RWPE2 (cell line): ENCODE data around the gene CRADD.

ENCODE experiments used
- ATAC-seq: fragments of 200-7000 bp; cut with Tn5 transposase; 3 replicates; pipeline ENCODE4 v1.9.1; 2021; ENCODE audit warnings: low read depth
- DNase-seq: peaks from one replicate; pipeline ENCODE4 v3.0.0-alpha.2; 2020; ENCODE audit warnings: low spot score
- H3K27ac ChIP-seq: fragments of 450-650 bp; 2 replicates; pipeline ENCODE4 v1.5.1; 2017; ENCODE audit warnings: mild to moderate bottlenecking; ENCODE audit not compliant: poor library complexity, severe bottlenecking
- H3K27me3 ChIP-seq: fragments of 250-450 bp; sonication (Bioruptor Pico); 2 replicates; pipeline ENCODE4 v1.5.1; 2021; ENCODE audit warnings: mild to moderate bottlenecking, moderate library complexity; ENCODE audit not compliant: insufficient read depth, poor library complexity, severe bottlenecking
- H3K36me3 ChIP-seq: fragments of 250-450 bp; sonication (Bioruptor Pico); 2 replicates; pipeline ENCODE4 v1.5.1; 2020; ENCODE audit warnings: low read depth, mild to moderate bottlenecking, moderate library complexity
- H3K4me1 ChIP-seq: fragments of 250-450 bp; sonication (Bioruptor Pico); 2 replicates; pipeline ENCODE4 v1.5.1; 2021; ENCODE audit warnings: mild to moderate bottlenecking, moderate library complexity; ENCODE audit not compliant: insufficient read depth, poor library complexity, severe bottlenecking
- H3K4me3 ChIP-seq: fragments of 250-450 bp; sonication (Bioruptor Pico); 2 replicates; pipeline ENCODE4 v1.5.1; 2021; ENCODE audit warnings: mild to moderate bottlenecking, moderate library complexity; ENCODE audit not compliant: severe bottlenecking
- H3K9me3 ChIP-seq: fragments of 250-450 bp; sonication (Bioruptor Pico); 2 replicates; pipeline ENCODE4 v1.5.1; 2021; ENCODE audit warnings: mild to moderate bottlenecking, moderate library complexity; ENCODE audit not compliant: severe bottlenecking
- TF ChIP-seq, protein P1 (sequence below): fragments of 450-650 bp; IDR thresholded peaks from one replicate; pipeline ENCODE4 v1.5.1; 2017; ENCODE audit warnings: mild to moderate bottlenecking, moderate library complexity; ENCODE audit not compliant: poor library complexity, severe bottlenecking

The CRADD gene

GRCh38 chr12:93663006-93663728 is 14.0 kb upstream of the CRADD start:
- no peak for DNase-seq
- H3K27me3 ChIP-seq = no peaks in the 10 kb centered on the region
- H3K36me3 ChIP-seq = no peaks in the 10 kb centered on the region
- TF ChIP-seq, protein P1, sequence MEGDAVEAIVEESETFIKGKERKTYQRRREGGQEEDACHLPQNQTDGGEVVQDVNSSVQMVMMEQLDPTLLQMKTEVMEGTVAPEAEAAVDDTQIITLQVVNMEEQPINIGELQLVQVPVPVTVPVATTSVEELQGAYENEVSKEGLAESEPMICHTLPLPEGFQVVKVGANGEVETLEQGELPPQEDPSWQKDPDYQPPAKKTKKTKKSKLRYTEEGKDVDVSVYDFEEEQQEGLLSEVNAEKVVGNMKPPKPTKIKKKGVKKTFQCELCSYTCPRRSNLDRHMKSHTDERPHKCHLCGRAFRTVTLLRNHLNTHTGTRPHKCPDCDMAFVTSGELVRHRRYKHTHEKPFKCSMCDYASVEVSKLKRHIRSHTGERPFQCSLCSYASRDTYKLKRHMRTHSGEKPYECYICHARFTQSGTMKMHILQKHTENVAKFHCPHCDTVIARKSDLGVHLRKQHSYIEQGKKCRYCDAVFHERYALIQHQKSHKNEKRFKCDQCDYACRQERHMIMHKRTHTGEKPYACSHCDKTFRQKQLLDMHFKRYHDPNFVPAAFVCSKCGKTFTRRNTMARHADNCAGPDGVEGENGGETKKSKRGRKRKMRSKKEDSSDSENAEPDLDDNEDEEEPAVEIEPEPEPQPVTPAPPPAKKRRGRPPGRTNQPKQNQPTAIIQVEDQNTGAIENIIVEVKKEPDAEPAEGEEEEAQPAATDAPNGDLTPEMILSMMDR = no peak
- no peaks in the 10 kb centered on the region for H3K9me3 ChIP-seq
- no peak for ATAC-seq
- no peak overlapping the region for H3K27ac ChIP-seq
- H3K4me3 ChIP-seq = no peak overlapping the region
- no peaks in the 10 kb centered on the region for H3K4me1 ChIP-seq

GRCh38 chr12:93663729-93664084 is 13.5 kb upstream of the CRADD start:
- H3K9me3 ChIP-seq = no peaks in the 10 kb centered on the region
- no peak overlapping the region for H3K4me3 ChIP-seq
- no peak overlapping the region for H3K27ac ChIP-seq
- ATAC-seq (no peak), DNase-seq (no peak)
- H3K4me1 ChIP-seq = no peaks in the 10 kb centered on the region
- H3K27me3 ChIP-seq = no peaks in the 10 kb centered on the region
- TF ChIP-seq, protein P1 = no peak
- no peaks in the 10 kb centered on the region for H3K36me3 ChIP-seq

DNA sequence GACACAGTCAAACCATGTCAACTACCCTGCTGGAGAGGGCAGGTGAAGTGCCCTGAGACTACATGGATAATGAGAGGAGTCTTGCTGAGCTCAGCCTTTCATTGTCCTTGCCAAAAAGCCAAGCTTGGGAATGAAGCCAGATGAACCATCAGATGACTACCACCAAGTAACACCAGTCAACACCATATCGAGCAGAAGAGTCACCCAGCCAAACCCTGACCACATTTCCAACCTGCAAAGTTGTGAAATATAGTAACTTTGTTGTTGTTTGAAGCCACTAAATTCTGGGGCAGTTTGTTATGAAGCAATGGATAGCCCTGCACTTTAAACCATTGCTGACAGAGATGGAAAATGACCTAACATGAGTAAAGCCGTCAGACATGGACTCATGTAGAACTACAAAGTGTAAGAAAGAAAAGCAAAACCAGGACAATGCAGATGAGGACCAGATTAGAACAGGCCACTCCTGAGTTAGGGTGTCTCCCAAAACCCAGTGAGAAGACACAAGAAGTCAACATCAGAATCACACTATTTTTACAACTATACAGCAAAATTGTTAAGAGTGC is 12.5 kb upstream of the CRADD start:
- ATAC-seq (no peak), DNase-seq (no peak)
- Histone ChIP-seq H3K27ac (no peak overlapping the region), H3K4me1 (no peaks in the 10 kb centered on the region), H3K9me3 (no peaks in the 10 kb centered on the region), H3K27me3 (no peaks in the 10 kb centered on the region), H3K36me3 (no peaks in the 10 kb centered on the region), H3K4me3 (no peak overlapping the region)
- TF ChIP-seq, protein P1 = no peak

DNA sequence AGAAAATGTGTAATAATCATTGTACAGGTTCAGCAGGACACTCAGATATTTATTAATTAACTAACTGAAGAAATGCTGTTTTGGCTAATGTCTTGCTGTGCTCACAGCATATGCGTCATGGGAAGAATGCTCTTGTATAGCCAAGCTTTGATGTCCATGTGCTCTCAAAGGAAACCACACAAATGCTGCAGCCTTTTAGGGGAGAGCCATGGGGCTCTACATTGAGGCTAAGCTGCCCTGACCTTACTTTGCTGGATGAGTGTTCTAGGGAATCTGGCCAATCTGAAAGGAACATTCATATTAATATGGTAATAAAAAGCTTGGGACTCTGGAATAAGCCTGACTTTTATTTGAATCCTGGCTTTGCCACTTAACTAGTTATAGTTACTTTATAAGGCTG is 9.5 kb upstream of the CRADD start:
- H3K36me3 ChIP-seq = no peaks in the 10 kb centered on the region
- TF ChIP-seq, protein P1 = no peak
- ATAC-seq = no peak
- H3K4me3 ChIP-seq = no peak overlapping the region
- no peaks in the 10 kb centered on the region for H3K9me3 ChIP-seq
- DNase-seq = no peak
- no peaks in the 10 kb centered on the region for H3K27me3 ChIP-seq
- peaks cover 4% of the 10 kb centered on the region for H3K4me1 ChIP-seq
- H3K27ac ChIP-seq = no peak overlapping the region

GRCh38 chr12:93668919-93669418 is 8.2 kb upstream of the CRADD start:
- Histone ChIP-seq H3K4me1 (peaks cover 4% of the 10 kb centered on the region), H3K36me3 (no peaks in the 10 kb centered on the region), H3K27ac (no peak overlapping the region), H3K27me3 (no peaks in the 10 kb centered on the region), H3K4me3 (no peak overlapping the region), H3K9me3 (no peaks in the 10 kb centered on the region)
- no peak for ATAC-seq
- no peak for DNase-seq
- TF ChIP-seq, protein P1 = no peak
